ENCODE measurements around the gene YJU2.

The YJU2 gene

GRCh38 chr19:4298810-4299550 lies 52.1 kb downstream of the YJU2 start:
- DNase-seq (ENCODE audit: low read depth in 3 of 3): no peak

- DNase-seq (ENCODE audit: low read depth in 3 of 3): no peak
Measured at GRCh38 chr19:4300589-4300988, 53.7 kb downstream of the YJU2 start.

- DNase-seq (ENCODE audit: low read depth in 3 of 3): no peak
Measured at GRCh38 chr19:4301590-4302242, 54.8 kb downstream of the YJU2 start.

DNA sequence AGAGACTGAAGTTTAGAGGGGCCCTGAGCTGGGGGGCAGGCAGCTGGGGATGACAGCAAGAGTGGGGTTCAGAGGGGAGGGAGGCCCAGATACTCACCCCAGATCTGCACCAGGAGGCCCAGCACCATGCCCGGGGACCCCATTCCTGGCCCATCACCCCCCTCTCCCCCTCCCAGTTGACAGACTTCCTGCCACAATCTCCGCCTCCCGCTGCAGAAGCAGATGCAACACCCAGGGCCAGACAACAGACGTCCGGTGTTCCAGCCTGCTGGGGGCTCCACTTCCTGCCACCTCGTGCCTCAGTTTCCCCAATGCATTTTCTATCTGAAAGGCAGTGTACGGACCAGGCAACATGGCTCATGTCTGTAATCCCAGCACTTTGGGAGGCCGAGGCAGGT lies 55.4 kb downstream of the YJU2 start, which contains the start of gene TMIGD2:
TMIGD2 (minus strand) TSS at position 147 of the 398 bp plus-strand sequence; CDS start at position 143, 4 bp downstream.
- no peak for DNase-seq (ENCODE audit: low read depth in 3 of 3)

GRCh38 chr19:4303819-4304537 lies 57.1 kb downstream of the YJU2 start:
- DNase-seq (ENCODE audit: low read depth in 3 of 3): no peak

DNA sequence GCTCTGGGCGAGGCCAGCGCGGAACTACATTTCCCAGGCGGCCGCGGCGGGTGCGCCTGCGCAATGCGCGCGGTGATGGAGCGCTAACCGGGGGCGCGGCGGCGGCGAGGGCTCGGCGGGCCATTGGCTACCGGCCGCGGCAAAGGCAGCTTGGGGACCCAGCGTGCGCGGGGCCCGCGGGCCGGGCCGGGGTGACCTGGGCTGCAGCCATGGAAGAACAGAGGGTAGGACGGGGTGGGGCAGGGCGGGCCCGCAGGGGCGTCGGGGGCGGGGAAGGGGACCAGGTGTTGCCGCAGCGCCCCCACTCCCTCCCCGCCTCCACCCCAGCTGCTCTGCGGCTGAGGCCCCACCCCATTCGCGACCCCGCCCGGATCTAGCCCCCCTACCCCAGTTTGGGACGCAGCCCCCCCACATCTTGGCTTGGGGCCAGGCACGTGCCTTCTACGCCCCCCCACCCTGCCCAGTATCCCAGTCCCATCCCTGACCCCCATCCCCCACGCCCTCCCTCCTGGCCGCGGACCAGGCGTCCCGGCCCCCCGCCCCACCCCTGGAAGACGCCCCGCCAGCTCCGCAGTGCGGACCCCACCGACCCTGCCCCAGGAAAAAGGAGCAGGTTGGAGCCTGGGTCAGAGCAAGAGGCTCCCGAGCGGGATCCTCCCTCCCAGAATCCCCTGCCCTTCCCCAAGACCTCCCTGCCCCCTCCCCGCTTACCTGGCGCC lies 57.8 kb downstream of the YJU2 start, which contains the start of gene FSD1:
FSD1 (plus strand) TSS at position 61 of the 719 bp plus-strand sequence; CDS start at position 210, 149 bp downstream.
- peak; percentile 28 to 49 (median 44) for DNase-seq (ENCODE audit: low read depth in 3 of 3)

DNA sequence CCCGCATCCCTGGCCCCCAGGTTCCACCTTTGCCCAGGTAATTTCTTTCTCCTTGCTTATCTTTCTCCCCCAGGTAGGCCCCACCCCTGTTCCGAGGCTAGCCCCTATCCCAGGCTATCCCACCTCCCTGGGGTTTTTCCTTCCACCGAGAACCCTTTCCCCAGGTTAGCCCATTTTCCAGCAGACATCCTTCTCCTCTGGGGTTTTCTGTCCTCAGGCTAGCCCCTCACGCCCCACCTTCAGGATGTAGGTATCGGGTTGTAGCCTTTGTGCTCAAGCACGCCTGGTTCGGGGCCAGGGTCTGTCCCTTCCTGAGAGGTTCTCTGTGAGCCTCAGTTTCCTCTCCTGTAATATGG lies 58.4 kb downstream of the YJU2 start:
- no peak for DNase-seq (ENCODE audit: low read depth in 3 of 3)

DNA sequence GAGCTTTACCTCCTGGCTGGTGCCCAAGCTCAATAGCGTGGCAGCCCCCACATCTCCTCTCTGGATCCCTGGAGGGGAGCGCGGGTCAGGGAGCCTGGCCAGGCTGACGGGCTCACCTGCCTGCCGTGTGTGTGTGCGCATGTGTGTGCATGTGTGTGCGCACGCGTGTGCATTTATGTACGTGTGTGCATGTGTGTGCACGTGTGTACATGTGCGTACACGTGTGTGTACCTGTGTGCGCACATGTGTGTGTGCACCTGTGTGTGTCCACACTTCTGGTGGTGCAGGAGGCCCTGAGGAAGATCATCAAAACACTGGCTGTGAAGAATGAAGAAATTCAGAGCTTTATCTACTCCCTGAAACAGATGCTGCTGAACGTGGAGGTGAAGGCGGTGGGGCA lies 58.8 kb downstream of the YJU2 start:
- DNase-seq (ENCODE audit: low read depth in 3 of 3): no peak

- no peak for DNase-seq (ENCODE audit: low read depth in 3 of 3)
Measured at GRCh38 chr19:4310247-4311121, 63.6 kb downstream of the YJU2 start.

GRCh38 chr19:4313847-4314490 lies 67.1 kb downstream of the YJU2 start:
- DNase-seq (ENCODE audit: low read depth in 3 of 3): no peak

DNA sequence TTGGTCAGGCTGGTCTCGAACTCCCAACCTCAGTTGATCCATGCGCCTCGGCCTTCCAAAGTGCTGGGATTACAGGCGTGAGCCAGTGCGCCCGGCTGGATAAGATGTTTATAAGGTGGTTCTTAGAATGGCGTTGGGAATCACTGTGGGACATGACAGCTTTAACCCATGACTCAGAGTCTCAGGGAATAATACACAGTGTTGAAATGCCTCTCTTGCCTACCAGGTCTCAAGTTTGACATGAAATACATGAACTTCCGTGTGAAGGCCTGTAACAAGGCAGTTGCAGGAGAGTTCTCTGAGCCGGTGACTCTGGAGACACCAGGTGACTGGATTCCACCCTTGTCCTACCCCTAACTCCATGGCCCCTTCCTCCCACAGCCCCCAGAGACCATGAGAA lies 70.1 kb downstream of the YJU2 start:
- DNase-seq (ENCODE audit: low read depth in 3 of 3): no peak

DNA sequence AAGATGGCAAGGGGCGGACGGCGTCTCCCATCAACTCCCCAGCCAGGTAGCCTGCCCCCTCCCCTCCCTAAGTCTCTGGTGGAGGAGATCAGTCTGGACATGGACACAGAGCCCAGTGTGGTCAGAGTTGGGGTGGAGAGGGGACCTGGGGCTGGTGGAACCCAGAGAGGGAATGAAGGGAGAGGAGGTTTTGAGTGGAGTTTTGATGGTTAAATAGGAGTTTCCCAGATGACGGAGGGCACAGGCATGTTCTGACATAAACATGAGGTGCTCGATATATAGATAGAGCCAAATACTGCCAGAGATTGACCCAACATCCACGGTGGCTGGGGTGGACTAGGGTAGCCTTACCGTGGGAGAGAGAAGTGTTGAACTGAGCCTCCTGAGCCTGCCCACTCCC lies 71.6 kb downstream of the YJU2 start:
- no peak for DNase-seq (ENCODE audit: low read depth in 3 of 3)

Measured in stimulated activated CD4-positive, alpha-beta T cell treated with anti-CD3 and anti-CD28 coated beads, TNF-alpha, amount 100 ng/mL, for 4 hours (primary cell).